NCI-H1105 treated with DMSO at 0.1 percent for 48 hours (cell line): ENCODE measurements around the gene EMC6.

Experiments used
- DNase-seq: peaks from one replicate; lab custom pipeline; 2025; lab: John Stamatoyannopoulos, UW

The EMC6 gene

GRCh38 chr17:3710951-3711383 is 42.4 kb downstream of the EMC6 start:
- DNase-seq: no peak

DNA sequence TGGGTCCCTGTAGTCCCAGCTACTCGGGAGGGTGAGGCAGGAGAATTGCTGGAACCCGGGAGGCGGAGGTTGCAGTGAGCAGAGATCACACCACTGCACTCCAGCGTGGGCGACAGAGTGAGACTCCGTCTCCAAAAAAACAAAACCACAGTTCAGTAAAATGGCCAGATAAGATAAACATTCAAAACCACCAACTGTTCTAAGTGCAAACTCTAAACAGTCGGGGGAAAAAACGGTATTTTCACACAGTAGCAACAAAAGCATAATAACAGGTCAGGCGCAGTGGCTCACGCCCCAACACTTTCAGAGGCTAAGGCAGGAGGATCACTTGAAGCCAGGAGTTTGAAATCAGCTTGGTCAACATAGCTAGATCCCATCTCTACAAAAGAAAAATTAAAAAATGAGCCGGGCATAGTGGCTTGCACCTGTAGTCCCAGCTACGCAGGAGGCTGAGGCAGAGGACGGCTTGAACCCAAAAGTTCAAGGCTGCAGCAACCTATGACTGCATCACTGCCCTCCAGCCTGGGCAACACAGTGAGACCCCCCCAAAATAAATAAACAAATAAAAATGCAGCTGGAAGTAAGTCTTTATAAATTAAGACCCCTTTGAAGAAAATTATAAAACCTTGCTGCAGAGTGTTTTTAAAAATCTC is 44.3 kb downstream of the EMC6 start:
- no peak for DNase-seq

GRCh38 chr17:3715296-3715695 is 46.7 kb downstream of the EMC6 start:
- DNase-seq: no peak

- DNase-seq: no peak
These were observed 49.6 kb downstream of the EMC6 start for GRCh38 chr17:3718201-3718600.

DNA sequence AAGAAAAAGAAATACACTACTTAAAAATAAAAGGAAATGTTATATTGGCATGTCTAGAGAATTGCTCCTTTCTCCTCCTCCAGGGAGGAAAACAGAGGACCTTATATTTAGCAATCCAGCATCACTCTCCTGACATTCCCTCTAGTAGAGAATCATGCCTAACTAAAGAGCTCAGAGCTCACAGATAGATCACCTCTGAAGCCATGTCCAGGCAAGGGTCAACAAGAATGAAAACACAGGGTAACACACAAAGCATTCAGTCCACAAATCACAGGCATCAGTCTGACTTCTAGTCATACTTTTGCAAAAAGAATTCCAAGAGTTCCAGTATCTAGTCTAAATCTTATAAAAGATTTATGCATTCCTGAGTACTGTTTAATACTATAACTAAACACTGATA is 50.7 kb downstream of the EMC6 start:
- no peak for DNase-seq
